PC-3 (cell line): ENCODE data around the gene CAPN5. TPM values are rescaled to one million over a fixed set of nuclear protein-coding genes. Genes with fewer than 3 reads are reported as not detected.

Experiments
- ATAC-seq: fragments of 200-7000 bp; cut with Tn5 transposase; 2 replicates; pipeline ENCODE4 v1.9.1; 2020; ENCODE audit warnings: mild to moderate bottlenecking, moderate library complexity
- BruUV-seq: library from RNA; stranded (reverse); fragments of 400-500 nt; replicated peaks from 2 replicates; lab custom pipeline; 2021; lab: Mats Ljungman, UMichigan
- CTCF ChIA-PET: fragments of 300-600 bp; sonication (Branson Sonifier 250); formaldehyde crosslinking; loops from one replicate; lab custom pipeline; 2022; ENCODE audit warnings: antibody characterized with exemption; lab: Charles Lee
- POLR2A ChIA-PET: fragments of 300-600 bp; sonication (Branson Sonifier 250); formaldehyde crosslinking; loops from one replicate; lab custom pipeline; 2022; ENCODE audit warnings: antibody characterized with exemption; ENCODE audit not compliant: unreplicated experiment; lab: Charles Lee
- DNase-seq: peaks from one replicate; pipeline ENCODE4 v3.0.0-alpha.2; 2015
- H2AFZ ChIP-seq: fragments of 300-600 bp; sonication (generic); 2 replicates; pipeline ENCODE4 v1.6.0; 2016; ENCODE audit warnings: antibody characterized with exemption, low read length
- H3F3A ChIP-seq: fragments of 300-600 bp; sonication (generic); one replicate; pipeline ENCODE4 v1.6.0; 2017; ENCODE audit warnings: antibody characterized with exemption, low read length, control low read depth, mild to moderate bottlenecking; ENCODE audit not compliant: unreplicated experiment
- H3K27ac ChIP-seq: fragments of 300-600 bp; sonication (generic); 2 replicates; pipeline ENCODE4 v1.5.1; 2016; ENCODE audit warnings: mild to moderate bottlenecking, low read length
- H3K27me3 ChIP-seq: fragments of 300-600 bp; sonication (generic); 2 replicates; pipeline ENCODE4 v1.6.1; 2016; ENCODE audit warnings: low read length, mixed read lengths
- H3K36me3 ChIP-seq: fragments of 300-600 bp; sonication (generic); 2 replicates; pipeline ENCODE4 v1.6.1; 2016; ENCODE audit warnings: low read depth, mixed run types, low read length, mixed read lengths
- H3K4me1 ChIP-seq: fragments of 300-600 bp; sonication (generic); 2 replicates; pipeline ENCODE4 v1.5.1; 2016; ENCODE audit warnings: low read length; ENCODE audit not compliant: insufficient read depth
- H3K4me2 ChIP-seq: fragments of 300-600 bp; sonication (generic); 2 replicates; pipeline ENCODE4 v1.6.0; 2016; ENCODE audit warnings: low read length
- H3K4me3 ChIP-seq: fragments of 300-600 bp; sonication (generic); 2 replicates; pipeline ENCODE4 v1.5.1; 2016; ENCODE audit warnings: mild to moderate bottlenecking, low read length, mixed read lengths
- H3K79me2 ChIP-seq: fragments of 300-600 bp; sonication (generic); 2 replicates; pipeline ENCODE4 v1.6.1; 2017; ENCODE audit warnings: low read length, mixed read lengths
- H3K9ac ChIP-seq: fragments of 300-600 bp; sonication (generic); 2 replicates; pipeline ENCODE4 v1.6.0; 2016; ENCODE audit warnings: mild to moderate bottlenecking, low read length
- H3K9me2 ChIP-seq: fragments of 300-600 bp; sonication (generic); replicated peaks from 2 replicates; pipeline ENCODE4 v1.6.1; 2016; ENCODE audit warnings: mixed run types, low read length, mixed read lengths
- H3K9me3 ChIP-seq: fragments of 300-600 bp; sonication (generic); 2 replicates; pipeline ENCODE4 v1.6.1; 2016; ENCODE audit warnings: low read length, mixed read lengths
- H4K20me1 ChIP-seq: fragments of 300-600 bp; sonication (generic); 2 replicates; pipeline ENCODE4 v1.6.1; 2016; ENCODE audit warnings: low read length, mixed read lengths
- CTCF ChIP-seq: fragments of 300-600 bp; sonication (generic); conservative IDR thresholded peaks from 2 replicates; pipeline ENCODE4 v1.5.1; 2017; ENCODE audit warnings: antibody characterized with exemption, low read depth, mild to moderate bottlenecking, low read length
- EZH2 ChIP-seq: fragments of 300-600 bp; sonication (generic); IDR thresholded peaks from one replicate; pipeline ENCODE4 v1.6.1; 2017; ENCODE audit warnings: antibody characterized with exemption, mild to moderate bottlenecking, low read length; ENCODE audit not compliant: unreplicated experiment
- EZH2phosphoT487 ChIP-seq: fragments of 300-600 bp; sonication (generic); IDR thresholded peaks from 2 replicates; pipeline ENCODE4 v1.6.1; 2018; ENCODE audit warnings: mild to moderate bottlenecking, antibody characterized with exemption, low read length, borderline replicate concordance
- intact Hi-C: fragments of 100-400 bp; cut with micrococcal nuclease; formaldehyde crosslinking; loops from 2 replicates; pipeline ENCODE4 v1.9.0; 2023
- total RNA-seq: library from RNA; depleted of rRNA; stranded (reverse); fragments of >200 nt; gene quantifications from 2 replicates; pipeline ENCODE4 v1.2.3, GENCODE V29; 2014

Gene CAPN5
- total RNA-seq, 1 experiment from 2014 or later = 6.3 TPM

GRCh38 chr11:77093987-77094840 lies 27.4 kb downstream of the CAPN5 start:
- no peak overlapping the region for H2AFZ ChIP-seq
- H3K4me2 ChIP-seq = no peak overlapping the region
- H3K79me2 ChIP-seq = no peaks in the 10 kb centered on the region
- TF ChIP-seq CTCF (no peak), EZH2 (no peak), EZH2phosphoT487 (no peak)
- no peaks in the 10 kb centered on the region for H4K20me1 ChIP-seq
- H3K27me3 ChIP-seq = no peaks in the 10 kb centered on the region
- H3K4me3 ChIP-seq = no peak overlapping the region
- POLR2A ChIA-PET = no interaction called here
- no peaks in the 10 kb centered on the region for H3F3A ChIP-seq
- H3K36me3 ChIP-seq = no peaks in the 10 kb centered on the region
- H3K9me3 ChIP-seq = no peaks in the 10 kb centered on the region
- no peak for DNase-seq
- no peak overlapping the region for H3K27ac ChIP-seq
- no TSS peak for BruUV-seq
- intact Hi-C loops = no loop called here
- H3K4me1 ChIP-seq = peaks cover 10% of the 10 kb centered on the region
- no peaks in the 10 kb centered on the region for H3K9me2 ChIP-seq
- CTCF ChIA-PET = interaction anchor here (1.1 kb wide), 1 partner anchor 46 kb away, joined by 6 read pairs; no protein-coding TSS in a partner anchor
- no peak overlapping the region for H3K9ac ChIP-seq
- no peak for ATAC-seq

GRCh38 chr11:77094841-77095365 lies 28.1 kb downstream of the CAPN5 start:
- intact Hi-C loops = no loop called here
- no TSS peak for BruUV-seq
- H3K79me2 ChIP-seq = no peaks in the 10 kb centered on the region
- DNase-seq (no peak), ATAC-seq (no peak)
- H3K9me3 ChIP-seq = no peaks in the 10 kb centered on the region
- H4K20me1 ChIP-seq = no peaks in the 10 kb centered on the region
- no peaks in the 10 kb centered on the region for H3K36me3 ChIP-seq
- no peak overlapping the region for H3K4me2 ChIP-seq
- no peaks in the 10 kb centered on the region for H3F3A ChIP-seq
- peaks cover 9% of the 10 kb centered on the region; the same call in 1 of the 2 replicates for H3K4me1 ChIP-seq
- H3K9ac ChIP-seq = no peak overlapping the region
- no peak overlapping the region for H3K4me3 ChIP-seq
- POLR2A ChIA-PET = no interaction called here
- no peak overlapping the region for H3K27ac ChIP-seq
- no peaks in the 10 kb centered on the region for H3K27me3 ChIP-seq
- no peak overlapping the region for H2AFZ ChIP-seq
- CTCF ChIA-PET = interaction anchor here (1.1 kb wide), 1 partner anchor 47 kb away, joined by 6 read pairs; no protein-coding TSS in a partner anchor
- TF ChIP-seq CTCF (0 out of 2 replicates have a peak, but pooled peaks have one; percentile 29), EZH2 (no peak)
- no peaks in the 10 kb centered on the region for H3K9me2 ChIP-seq
